Head of caudate nucleus (tissue), 42 donors: ENCODE measurements around the gene ADRB2.

ENCODE experiments used
- DNase-seq, 42 donors: peaks; one replicate each; pipeline versions ENCODE4 v3.0.0 to v3.0.0-alpha.2; 2020 to 2021; ENCODE audit warnings: mixed read lengths in 7 of 42
- intact Hi-C: fragments of 100-400 bp; cut with DNase I; formaldehyde crosslinking; loops from one replicate; pipeline ENCODE4 v1.15.0; 2022

The ADRB2 gene

DNA sequence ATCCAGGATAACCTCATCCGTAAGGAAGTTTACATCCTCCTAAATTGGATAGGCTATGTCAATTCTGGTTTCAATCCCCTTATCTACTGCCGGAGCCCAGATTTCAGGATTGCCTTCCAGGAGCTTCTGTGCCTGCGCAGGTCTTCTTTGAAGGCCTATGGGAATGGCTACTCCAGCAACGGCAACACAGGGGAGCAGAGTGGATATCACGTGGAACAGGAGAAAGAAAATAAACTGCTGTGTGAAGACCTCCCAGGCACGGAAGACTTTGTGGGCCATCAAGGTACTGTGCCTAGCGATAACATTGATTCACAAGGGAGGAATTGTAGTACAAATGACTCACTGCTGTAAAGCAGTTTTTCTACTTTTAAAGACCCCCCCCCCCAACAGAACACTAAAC, 1.3 kb downstream of the ADRB2 start:
- intact Hi-C loops = no loop called here
- DNase-seq = no peak

DNA sequence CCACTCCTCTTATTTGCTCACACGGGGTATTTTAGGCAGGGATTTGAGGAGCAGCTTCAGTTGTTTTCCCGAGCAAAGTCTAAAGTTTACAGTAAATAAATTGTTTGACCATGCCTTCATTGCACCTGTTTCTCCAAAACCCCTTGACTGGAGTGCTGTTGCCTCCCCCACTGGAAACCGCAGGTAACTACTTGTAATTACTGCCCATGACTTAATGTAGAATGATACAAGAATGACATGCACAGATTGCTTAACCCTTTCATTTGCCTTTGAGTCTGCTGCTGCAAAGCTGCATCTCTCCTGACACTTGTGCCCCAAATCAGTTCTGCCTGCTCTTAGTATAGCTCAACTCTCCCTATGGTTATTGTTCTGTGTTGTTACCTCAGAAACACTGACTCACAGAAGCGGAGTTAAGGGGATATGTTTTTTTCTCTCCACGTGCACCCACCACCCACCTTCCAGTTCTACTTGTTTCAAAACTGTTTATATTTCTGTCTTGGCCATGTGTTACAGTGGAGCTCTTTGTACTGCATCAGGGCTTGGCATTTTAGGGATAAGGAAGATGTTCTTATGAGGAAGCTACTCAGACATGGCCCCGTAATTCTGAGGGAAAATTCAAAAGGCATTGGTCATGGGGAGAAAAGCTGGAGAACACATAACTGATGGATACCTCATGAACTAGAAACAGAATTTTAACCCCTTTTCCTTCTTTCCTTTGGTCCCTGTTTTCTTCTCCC, 2.3 kb downstream of the ADRB2 start:
- intact Hi-C loops = no loop called here
- peak in 1 of 42 donors; percentile 20 for DNase-seq

DNA sequence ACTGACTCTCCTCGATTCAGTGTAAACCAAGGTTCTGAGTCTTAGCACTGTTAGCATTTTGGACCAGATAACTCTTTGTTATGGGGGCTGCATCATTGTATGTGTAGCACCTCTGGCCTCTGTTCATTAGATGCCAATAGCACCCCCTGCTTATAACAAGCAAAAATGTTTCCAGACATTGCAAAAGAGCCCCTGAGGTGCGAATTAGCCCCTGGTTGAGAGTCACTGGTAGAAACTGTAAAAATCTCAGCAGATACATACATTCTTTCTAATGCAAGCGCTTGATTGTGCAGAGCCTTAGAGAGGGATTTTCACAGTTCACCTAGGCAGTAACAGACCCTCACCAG, 2.8 kb downstream of the ADRB2 start:
- intact Hi-C loops = no loop called here
- no peak for DNase-seq

DNA sequence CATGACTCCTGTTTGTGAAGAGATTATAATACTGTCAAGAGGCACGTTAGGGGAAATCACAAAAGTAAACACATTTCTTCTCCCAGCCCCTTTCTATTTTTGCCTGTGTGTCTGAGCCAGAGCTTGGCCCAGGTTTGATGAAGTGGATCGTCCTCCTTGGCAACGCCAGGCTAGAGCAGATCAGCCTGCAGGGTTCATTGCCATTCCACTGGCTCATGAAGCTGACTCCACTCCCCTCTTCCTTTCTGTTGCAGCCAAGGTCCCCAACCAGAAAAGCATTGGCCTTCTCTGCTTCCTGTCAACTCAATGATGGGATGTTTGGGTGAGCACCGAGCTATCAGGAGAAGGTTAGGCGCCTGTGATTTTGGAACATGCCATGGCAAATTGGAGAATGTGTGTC, 3.3 kb downstream of the ADRB2 start:
- intact Hi-C loops = no loop called here
- DNase-seq = no peak

DNA sequence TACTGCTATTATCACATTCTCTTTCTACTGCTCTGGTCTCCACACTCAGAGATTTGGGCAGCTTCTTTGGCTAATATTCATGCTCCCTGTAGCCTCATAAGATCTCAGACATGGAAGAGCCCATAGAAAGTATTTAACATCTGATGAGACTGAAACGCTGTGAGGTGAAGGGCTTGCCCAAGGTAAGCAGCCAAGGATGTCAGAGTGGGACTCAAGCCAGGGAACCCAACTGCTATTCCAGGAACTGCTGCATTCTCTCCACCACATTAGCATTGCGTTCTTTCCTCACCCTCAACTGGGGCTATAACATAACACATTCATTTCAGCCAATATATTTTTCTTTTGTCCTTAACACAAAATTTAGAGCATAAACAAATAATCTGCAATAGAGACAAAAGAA, 3.8 kb downstream of the ADRB2 start:
- DNase-seq = no peak

DNA sequence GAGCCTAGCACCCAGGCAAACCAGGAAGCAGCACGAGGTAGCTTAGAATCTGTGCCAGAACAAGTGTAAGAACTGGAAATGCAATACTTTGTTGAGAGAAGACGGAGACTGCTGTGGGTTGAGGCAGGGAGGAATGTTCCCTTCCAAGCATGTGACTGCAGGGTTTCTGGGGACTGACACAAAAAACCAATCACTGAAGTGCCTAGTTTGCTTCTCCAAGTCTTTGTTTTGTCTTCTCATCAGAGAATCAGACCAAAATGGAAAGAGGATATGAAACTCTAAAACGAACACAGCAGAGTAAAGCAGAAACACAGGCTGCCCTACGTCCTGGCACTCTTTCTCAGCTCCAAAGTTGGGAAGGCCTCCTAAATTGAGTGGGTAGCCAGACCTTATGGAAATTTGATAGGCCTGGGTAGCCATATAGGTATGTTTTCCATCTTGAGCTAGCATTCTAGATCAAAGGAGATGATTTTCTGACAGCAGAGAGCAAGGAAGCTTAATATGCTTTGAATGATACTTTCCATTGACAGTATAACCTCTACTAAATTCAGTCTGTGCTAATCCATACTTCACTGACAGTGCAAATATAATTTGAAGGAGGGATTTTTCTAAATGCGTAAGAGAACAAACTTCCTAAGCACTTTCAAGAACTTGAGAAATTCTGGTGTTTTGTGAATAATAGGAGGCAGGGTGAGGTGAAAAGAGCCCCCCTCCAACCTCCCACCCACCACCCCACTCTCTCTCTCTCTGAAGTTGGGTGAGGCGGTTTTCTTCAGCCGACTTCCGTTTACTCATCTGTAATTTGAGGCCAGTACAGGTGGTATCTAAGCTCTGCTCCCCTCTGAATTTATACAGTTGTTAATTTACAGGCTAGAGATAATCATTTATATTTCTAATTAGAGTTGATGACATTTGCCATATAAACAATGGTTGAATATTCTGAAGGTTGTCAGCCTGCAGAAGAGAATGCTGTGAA, 5.5 kb downstream of the ADRB2 start:
- DNase-seq = peak in 14 of 42 donors; percentile 9 to 53 (median 33)
- intact Hi-C loops = no loop called here

More for the DNA sequence above, 3.8 kb downstream of the ADRB2 start:
- intact Hi-C loops = no loop called here

DNA sequence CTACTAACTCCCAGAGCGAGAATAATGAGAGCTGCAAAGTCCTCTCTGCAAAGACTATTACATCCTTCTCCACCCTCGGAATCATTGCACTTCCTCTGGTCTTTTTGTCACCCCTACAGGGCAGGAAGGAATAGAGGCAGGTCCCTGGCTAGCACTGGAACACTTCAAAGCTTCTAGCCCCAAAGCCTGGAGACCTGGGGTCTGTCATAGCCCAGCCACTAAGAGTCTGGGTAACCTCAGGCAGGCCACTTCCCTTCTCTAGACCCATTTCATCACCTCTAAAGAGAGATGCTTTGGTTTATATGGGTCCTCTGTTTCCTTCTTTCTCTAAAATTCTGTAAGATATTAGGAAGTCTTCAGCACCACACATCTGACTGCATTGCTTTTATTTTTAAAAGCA, 6.7 kb downstream of the ADRB2 start:
- intact Hi-C loops = no loop called here
- DNase-seq = no peak

DNA sequence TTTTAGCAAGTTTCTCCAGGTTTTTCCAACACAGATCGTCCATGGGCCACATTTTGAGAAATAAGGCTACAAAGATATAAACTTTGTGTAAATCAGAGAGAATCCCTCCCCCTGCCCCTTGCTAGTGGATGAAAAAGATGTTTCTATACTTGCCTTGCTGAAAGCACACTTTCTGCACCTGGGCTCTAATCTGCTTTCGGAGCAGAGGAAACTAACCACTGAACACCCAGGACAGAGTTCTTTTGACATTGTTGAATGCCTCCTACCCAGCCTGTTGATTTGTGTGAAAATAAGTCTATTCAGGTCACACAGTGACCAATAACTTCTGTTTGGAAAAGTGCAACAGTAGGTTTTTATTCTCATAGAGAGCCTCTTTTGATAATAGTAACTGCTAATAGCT, 7.5 kb downstream of the ADRB2 start:
- intact Hi-C loops = no loop called here

DNA sequence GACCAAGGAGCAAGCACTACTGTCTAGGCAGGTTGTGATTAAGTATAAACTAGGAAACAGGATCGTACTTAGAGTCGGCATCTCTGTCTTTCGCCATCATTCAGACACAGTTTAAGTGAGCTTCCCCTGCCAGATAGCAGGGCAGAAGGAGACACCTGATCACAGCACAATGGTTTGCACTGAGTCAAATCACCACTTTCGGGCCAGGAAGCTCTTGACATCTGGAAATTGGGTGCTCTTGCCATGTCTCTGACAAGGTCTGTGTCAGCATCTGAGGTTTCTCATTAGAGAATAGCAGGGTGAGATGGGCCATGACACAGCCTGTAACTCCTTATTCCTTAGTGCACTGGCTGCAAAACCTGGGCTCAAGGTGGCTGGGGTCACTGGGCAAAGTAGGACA, 8.3 kb downstream of the ADRB2 start:
- no peak for DNase-seq
- intact Hi-C loops = no loop called here

More for the DNA sequence above, 7.5 kb downstream of the ADRB2 start:
- no peak for DNase-seq

DNA sequence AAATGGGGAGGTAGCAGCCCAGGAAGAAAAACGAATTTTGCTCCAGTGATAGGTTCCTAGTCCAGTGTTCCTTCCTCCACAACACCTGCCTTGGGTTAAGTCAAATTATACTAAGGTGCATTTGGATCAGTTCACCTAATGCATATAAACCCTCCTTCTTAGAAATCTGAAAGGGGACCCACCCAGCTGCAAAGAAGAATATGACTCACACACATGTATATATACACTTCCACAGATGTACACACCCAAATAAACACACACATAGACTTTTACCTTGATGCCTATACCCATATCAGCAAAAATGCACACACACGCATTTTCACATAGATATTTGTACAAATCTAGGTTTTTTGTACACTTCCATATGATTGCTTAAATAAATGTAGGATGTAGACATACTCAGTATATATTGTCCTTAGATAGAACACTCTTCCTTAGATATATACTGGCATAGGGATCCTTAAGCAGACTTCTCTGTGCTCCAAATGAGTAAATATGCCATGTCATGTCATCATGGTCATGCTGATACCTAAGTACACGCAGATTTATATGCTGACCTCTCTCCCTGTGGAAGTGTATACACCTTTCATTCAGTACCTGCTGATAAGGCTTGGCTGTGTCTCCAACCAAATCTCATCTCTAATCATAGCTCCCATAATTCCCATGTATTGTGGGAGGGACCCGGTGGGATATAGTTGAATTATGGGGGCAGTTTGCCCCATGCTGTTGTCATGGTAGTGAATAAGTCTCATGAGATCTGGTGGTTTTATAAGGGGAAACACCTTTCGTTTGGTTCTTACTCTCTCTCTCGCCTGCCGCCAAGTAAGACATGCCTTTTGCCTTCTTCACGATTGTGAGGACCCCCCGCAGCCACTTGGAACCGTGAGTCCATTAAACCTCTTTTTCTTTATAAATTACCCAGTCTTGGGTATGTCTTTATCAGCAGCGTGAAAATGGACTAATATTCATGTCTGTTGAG, 10.2 kb downstream of the ADRB2 start:
- intact Hi-C loops = no loop called here

DNA sequence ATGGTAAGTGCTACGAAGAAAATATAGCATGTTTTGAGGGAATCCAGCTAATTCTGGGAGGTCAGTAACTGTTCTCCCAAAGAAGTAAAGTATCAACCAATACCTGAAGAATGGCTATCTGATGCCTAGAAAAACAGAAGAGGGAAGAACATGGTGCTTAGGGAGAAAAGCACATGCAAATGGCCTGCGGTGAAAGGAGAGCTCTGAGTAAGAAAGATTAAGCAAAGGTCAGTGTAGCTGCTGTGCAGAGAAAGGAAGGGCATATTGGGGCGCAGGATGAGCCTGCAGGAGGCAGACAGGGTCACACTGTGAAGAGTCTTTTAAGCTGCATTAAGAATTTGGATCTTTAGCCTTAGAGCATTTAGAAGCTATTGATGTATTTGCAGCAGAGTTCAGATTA, 11.0 kb downstream of the ADRB2 start:
- intact Hi-C loops = no loop called here
- no peak for DNase-seq

More for the DNA sequence above, 10.2 kb downstream of the ADRB2 start:
- no peak for DNase-seq

DNA sequence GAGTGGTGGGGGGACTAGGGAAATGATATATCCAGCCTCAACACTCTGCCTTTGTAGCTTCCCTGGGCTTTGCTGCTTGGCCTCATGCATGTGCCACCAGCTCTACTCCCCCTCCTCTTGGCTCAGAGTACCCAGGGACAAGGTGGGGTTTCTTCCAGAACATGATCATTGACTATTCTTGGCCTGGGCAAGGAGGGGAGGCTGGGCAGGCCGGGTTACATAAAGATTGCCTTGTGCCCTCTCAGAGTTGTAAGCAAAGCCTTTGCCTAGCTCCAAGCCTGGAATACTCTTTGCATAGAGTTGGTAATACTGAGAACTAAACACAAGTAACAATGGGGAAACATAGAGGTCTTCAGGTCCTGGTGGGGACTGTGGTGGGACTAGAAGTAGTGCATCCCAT, 11.9 kb downstream of the ADRB2 start:
- intact Hi-C loops = no loop called here
- DNase-seq = no peak

DNA sequence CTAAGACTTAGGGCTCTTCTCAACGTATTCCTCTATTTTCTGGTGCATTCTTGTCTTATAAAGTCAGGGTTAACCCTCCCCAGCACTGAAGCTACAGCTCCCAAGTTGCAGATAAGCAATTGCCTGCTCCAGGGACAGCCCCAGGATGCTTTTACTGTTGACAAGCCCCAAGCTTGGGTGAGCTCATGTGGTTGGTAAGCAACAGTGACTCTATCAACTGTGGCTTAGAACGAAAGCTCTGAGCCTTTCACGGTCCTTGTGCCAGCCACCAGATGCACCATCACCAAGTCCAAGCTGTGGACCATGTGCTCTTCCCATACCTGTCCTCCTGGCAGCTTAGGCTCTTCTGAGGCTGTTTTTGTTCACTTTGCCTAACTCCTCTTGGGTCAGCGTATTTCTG, 13.5 kb downstream of the ADRB2 start:
- DNase-seq = no peak
- intact Hi-C loops = no loop called here

DNA sequence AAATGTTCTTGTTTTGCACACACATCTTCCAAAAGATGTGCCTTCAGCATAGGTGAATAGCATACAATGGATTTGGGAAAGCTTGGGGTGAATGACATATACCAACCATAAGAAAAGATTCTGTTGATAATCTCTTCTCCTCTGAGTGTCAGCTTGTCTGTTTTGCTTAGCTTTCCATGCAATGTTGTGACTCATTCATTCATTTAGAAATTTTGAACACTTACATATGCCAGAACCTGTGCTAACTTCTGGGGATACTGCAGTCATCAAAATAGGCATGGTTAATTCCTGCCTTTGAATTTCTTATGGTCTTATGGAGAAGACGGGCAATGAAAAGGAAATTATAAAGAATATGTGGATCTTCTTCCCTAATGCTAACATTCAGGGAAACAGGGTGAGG, 14.1 kb downstream of the ADRB2 start:
- DNase-seq = no peak
- intact Hi-C loops = no loop called here

DNA sequence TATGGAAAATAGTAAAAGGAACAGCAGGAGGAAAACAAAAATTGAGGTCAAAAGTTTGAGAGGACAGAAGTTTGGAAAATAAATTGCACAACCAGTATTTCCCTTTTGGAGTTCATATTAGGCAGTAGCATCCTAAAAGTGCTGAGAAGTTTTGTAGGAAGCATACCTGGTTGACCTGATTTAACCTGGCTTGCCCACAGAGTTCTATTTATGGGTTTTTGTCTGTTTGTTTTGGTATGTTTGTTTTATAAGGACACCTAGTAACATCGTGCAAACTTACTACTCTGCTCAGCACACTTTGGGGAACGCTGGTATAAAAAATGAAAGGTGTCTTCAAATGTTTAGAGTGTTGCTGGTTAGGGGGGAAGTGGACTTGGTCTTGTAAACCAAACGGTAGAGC, 15.1 kb downstream of the ADRB2 start:
- intact Hi-C loops = no loop called here
- no peak for DNase-seq

DNA sequence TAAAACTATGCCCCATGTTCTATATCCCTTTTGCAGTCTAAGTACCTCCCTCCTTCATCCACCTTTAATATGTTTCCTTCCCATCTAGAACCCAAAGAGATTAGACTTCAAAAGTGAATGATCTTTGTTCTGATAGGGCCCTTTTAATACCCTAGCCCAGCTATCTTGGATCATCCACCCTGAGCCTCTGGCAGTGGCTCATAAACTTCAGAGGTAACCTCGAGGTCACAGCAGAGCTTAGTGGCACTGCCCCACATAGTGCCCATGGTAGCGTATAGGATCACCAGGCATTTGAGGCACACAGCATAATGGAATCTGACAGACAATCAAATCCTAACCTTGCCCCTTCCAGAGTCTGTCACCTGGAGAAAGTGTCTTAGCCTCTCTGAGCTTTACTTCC, 15.8 kb downstream of the ADRB2 start:
- DNase-seq = no peak
- intact Hi-C loops = no loop called here

DNA sequence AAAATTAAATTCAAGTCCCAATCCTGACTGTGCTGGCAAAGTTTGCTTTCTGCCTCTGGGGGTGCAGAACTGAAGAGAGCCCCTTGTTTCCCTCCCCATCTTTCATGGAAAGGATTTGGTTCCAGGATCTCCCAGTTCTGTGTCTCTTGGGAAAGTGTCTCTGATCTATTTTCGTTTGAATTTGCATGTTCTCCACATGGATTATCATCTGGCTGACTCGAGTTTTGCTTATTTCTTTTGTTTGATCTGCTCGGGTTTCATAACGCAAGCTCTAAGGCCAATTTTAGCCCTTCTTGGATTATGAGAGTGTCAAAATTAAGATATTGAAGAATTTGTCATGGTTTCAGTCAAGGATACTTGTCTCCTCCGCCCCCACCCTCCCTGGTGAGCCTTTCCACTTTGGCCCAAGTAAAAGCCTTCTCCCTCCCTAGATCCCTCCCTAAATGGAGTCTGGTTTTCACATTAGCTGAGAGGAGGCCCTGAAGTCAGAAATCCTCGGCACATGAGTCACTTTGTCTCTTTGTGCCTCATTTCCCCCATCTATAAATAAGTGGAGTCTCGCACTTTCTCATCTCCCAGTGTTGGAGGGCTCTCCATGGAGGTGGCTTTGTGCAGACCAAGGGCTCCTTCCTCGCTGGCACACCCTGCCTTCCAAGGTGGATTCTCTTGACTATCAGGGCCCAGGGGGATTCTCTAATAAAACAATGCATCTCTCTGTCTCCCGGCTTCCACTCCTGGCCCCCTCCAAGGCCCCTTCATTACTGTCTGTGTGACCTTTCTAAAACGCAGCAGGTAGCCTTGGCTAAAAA, 17.3 kb downstream of the ADRB2 start:
- DNase-seq = no peak
- intact Hi-C loops = no loop called here

DNA sequence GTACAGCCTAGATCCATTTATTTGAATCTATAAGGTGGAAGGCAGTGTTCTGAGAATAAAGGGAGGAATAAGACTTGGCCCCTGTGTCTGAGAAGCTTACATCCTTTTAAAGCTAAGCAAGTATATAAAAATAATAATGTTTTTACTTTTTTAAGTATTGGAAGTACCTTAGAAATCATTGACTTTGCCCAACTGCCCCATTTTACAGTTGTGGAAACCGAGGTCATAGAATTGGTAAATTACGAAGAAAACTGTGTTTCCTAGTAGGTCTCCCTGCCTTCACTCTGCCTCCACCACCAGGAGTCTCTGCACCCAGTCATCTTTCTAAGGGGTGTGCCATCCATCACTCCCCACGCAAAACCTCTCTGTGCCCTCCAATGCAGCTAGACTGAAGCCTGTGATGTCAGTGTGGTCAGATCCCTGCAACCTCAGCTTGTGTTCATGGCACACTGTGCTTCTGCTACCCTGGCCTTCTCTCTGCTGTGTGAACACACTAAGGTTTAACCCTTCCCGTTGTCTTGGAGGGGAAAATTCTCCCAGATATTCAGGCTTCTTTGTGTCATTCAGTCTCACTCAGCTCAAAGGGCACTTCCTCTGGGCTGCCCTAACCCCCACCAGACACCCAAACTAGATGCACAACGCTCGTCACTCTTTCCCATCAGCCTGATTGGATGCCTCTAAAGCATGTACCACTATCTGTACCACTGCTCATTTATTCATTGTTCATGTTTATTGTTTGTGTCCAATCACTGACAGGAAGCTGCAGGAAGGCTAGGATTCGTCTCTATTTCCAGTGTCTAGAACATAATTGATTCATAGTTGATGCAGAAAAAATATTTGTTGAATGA, 18.2 kb downstream of the ADRB2 start:
- intact Hi-C loops = no loop called here
- no peak for DNase-seq
